DND-41 (cell line): Measurements from ENCODE around the gene BRD9.

Experiments used
- EZH2 ChIP-seq: IDR thresholded peaks from 3 replicates; pipeline ENCODE4 v1.6.1; 2012; ENCODE audit warnings: borderline replicate concordance, low read depth, mild to moderate bottlenecking, moderate library complexity, low read length, inconsistent platforms; ENCODE audit not compliant: severe bottlenecking
- TF ChIP-seq, protein P1 (sequence below): IDR thresholded peaks from 2 replicates; pipeline ENCODE4 v1.5.1; 2012; ENCODE audit warnings: borderline replicate concordance, low read length, moderate library complexity, mild to moderate bottlenecking; ENCODE audit not compliant: poor library complexity, severe bottlenecking; ENCODE audit errors: extremely low read depth

DNA sequence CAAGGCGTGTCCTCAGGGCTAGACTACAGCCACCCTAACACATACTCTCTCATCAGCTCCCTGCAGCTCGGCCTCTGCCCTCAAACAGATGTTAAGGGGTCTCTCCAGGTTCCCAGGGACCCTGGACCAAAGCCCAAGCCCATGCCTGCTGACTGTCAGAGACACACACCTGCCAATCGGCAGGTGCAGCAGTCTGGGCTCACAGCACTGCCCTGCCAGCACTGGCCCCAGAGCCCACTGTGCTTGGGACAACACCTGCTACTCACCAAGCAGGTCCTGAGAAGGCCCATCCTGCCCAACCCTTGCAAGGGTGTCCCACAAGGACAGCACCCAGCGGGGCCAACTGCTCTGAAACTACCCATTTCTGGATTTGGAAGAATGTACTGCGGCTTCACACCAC is 21.6 kb downstream of the BRD9 start:
- TF ChIP-seq, protein P1, sequence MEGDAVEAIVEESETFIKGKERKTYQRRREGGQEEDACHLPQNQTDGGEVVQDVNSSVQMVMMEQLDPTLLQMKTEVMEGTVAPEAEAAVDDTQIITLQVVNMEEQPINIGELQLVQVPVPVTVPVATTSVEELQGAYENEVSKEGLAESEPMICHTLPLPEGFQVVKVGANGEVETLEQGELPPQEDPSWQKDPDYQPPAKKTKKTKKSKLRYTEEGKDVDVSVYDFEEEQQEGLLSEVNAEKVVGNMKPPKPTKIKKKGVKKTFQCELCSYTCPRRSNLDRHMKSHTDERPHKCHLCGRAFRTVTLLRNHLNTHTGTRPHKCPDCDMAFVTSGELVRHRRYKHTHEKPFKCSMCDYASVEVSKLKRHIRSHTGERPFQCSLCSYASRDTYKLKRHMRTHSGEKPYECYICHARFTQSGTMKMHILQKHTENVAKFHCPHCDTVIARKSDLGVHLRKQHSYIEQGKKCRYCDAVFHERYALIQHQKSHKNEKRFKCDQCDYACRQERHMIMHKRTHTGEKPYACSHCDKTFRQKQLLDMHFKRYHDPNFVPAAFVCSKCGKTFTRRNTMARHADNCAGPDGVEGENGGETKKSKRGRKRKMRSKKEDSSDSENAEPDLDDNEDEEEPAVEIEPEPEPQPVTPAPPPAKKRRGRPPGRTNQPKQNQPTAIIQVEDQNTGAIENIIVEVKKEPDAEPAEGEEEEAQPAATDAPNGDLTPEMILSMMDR, result no peak
- no peak for TF ChIP-seq EZH2
